NCI-H1092 treated with DMSO at 0.1 percent for 48 hours (cell line): ENCODE measurements around the gene NARF.
"Not testable (repeated sequence)": the region's sequence is repeated elsewhere in the genome, so short reads cannot be mapped to it uniquely, and the experiment has no call there.

ENCODE experiments used
- DNase-seq: peaks from one replicate; lab custom pipeline; 2025; lab: John Stamatoyannopoulos, UW

Gene NARF

GRCh38 chr17:82458179-82458884 lies at the start of gene NARF:
TSS of gene NARF (plus strand) at chr17:82458741. CDS start at chr17:82458804, 63 bp downstream.
- peak; percentile 99 for DNase-seq

GRCh38 chr17:82408938-82409318 lies 49.6 kb upstream of the NARF start:
- no peak for DNase-seq

- no peak for DNase-seq
These were observed 48.4 kb upstream of the NARF start for GRCh38 chr17:82410014-82410716.

- no peak for DNase-seq
These were observed 47.0 kb upstream of the NARF start for GRCh38 chr17:82411396-82412053.

- not testable (repeated sequence) for DNase-seq
These were observed 46.5 kb upstream of the NARF start for GRCh38 chr17:82412081-82412480.

GRCh38 chr17:82412535-82413520 lies 45.7 kb upstream of the NARF start:
- peak; percentile 92 for DNase-seq

- peak; percentile 21 for DNase-seq
These were observed 43.8 kb upstream of the NARF start for GRCh38 chr17:82414548-82415281.

GRCh38 chr17:82415336-82415735 lies 43.2 kb upstream of the NARF start:
- DNase-seq: no peak

GRCh38 chr17:82415786-82416185 lies 42.8 kb upstream of the NARF start:
- no peak for DNase-seq

- DNase-seq: no peak
These were observed 42.3 kb upstream of the NARF start for GRCh38 chr17:82416264-82416663.

- DNase-seq: no peak
These were observed 41.8 kb upstream of the NARF start for GRCh38 chr17:82416771-82417170.

GRCh38 chr17:82418001-82418986 lies 40.2 kb upstream of the NARF start, which contains the start of the genes HEXD and OGFOD3:
TSS of gene HEXD (plus strand) at chr17:82418347. CDS start at chr17:82419800, 1,453 bp downstream.
TSS of gene OGFOD3 (minus strand) at chr17:82418586. CDS start at chr17:82418485, 101 bp downstream.
- peak; percentile 87 for DNase-seq

- DNase-seq: no peak
These were observed 39.0 kb upstream of the NARF start for GRCh38 chr17:82419540-82419939.

GRCh38 chr17:82424001-82424862 lies 34.3 kb upstream of the NARF start:
- DNase-seq: no peak

GRCh38 chr17:82424863-82425159 lies 33.7 kb upstream of the NARF start:
- no peak for DNase-seq

- DNase-seq: no peak
These were observed 30.0 kb upstream of the NARF start for GRCh38 chr17:82428546-82428945.

- no peak for DNase-seq
These were observed 28.7 kb upstream of the NARF start for GRCh38 chr17:82429824-82430223.

GRCh38 chr17:82432017-82432416 lies 26.5 kb upstream of the NARF start:
- no peak for DNase-seq
